Small intestine (tissue), 7 donors: ENCODE measurements around the gene PLK2. TPM values are rescaled to one million over a fixed set of nuclear protein-coding genes. Genes with fewer than 3 reads are reported as not detected.

ENCODE experiments used
- DNase-seq, 2 donors: peaks; one replicate each; pipeline versions ENCODE4 v3.0.0 to v3.0.0-alpha.2; 2013
- FAIRE-seq: peaks from 2 replicates; lab custom pipeline; 2012; peaks lifted over from hg19 to GRCh38; lab: Jason Lieb, UNC
- H3K27ac ChIP-seq, 3 donors: one replicate each; pipeline ENCODE4 v1.5.1; 2013; ENCODE audit warnings: low read length in 2 of 3, mild to moderate bottlenecking in 2 of 3, control low read depth in 1 of 3, inconsistent platforms in 1 of 3, low read depth in 1 of 3, moderate library complexity in 1 of 3
- H3K27me3 ChIP-seq, 3 donors: one replicate each; pipeline ENCODE4 v1.6.1; 2013; ENCODE audit warnings: low read length in 3 of 3, inconsistent platforms in 1 of 3; ENCODE audit not compliant: control insufficient read depth in 3 of 3, insufficient read depth in 3 of 3
- H3K36me3 ChIP-seq, 3 donors: one replicate each; pipeline ENCODE4 v1.6.1; 2013; ENCODE audit warnings: low read length in 3 of 3, inconsistent platforms in 1 of 3, low read depth in 1 of 3, mild to moderate bottlenecking in 1 of 3, moderate library complexity in 1 of 3; ENCODE audit not compliant: control insufficient read depth in 3 of 3, insufficient read depth in 2 of 3
- H3K4me1 ChIP-seq, 3 donors: one replicate each; pipeline ENCODE4 v1.6.1; 2013; ENCODE audit warnings: low read length in 2 of 3, inconsistent platforms in 1 of 3, low read depth in 1 of 3, mild to moderate bottlenecking in 1 of 3, moderate library complexity in 1 of 3; ENCODE audit not compliant: control insufficient read depth in 3 of 3, insufficient read depth in 2 of 3
- H3K4me3 ChIP-seq, 3 donors: one replicate each; pipeline ENCODE4 v1.5.1; 2013; ENCODE audit warnings: low read length in 3 of 3, control low read depth in 1 of 3, inconsistent platforms in 1 of 3, low read depth in 1 of 3, mild to moderate bottlenecking in 1 of 3, moderate library complexity in 1 of 3
- H3K9me3 ChIP-seq, 2 donors: one replicate each; pipeline ENCODE4 v1.6.1; 2013; ENCODE audit warnings: low read depth in 1 of 2, low read length in 1 of 2; ENCODE audit not compliant: control insufficient read depth in 2 of 2, insufficient read depth in 1 of 2
- WGBS, 3 donors: extraction: QIAGEN DNeasy Blood & Tissue Kit; methylation state at CpG; one replicate each; pipeline ENCODE4 v1.1.7; 2013; 5-methylcytosine and 5-hydroxymethylcytosine counted together
- polyA plus RNA-seq, 4 donors: library from polyadenylated mRNA; stranded (reverse) in 3 of 4; unstranded in 1 of 4; fragments of 200-250 nt in 3 of 4; fragments of 120-200 nt in 1 of 4; gene quantifications; one replicate each; pipeline versions ENCODE4 v1.2.1 to v1.2.3, GENCODE V29; 2013
- donor health status: healthy with polysubstance abuse.
- donor health status: control.
- donor health status: control.
- donor health status: Bipolar disorder and iron deficiency.
- donor health status: healthy.

The PLK2 gene
- polyA plus RNA-seq, 4 donors: 5.8 to 26.2 (median 9.7) TPM

- DNase-seq (no peak), FAIRE-seq (no peak)
- no peak overlapping the region for H3K4me3 ChIP-seq
- WGBS, 3 donors: 82 to 87% (median 86%) methylated on average over 5 of the region's 5 CpGs
- no peaks in the 10 kb centered on the region for H3K36me3 ChIP-seq
- no peak overlapping the region for H3K27ac ChIP-seq
- H3K27me3 ChIP-seq: no peaks in the 10 kb centered on the region
- no peaks in the 10 kb centered on the region for H3K4me1 ChIP-seq
- peaks cover 0 to 4% of the 10 kb centered on the region in 2 donors for H3K9me3 ChIP-seq
These were observed 20.7 kb downstream of the PLK2 start for GRCh38 chr5:58439094-58439644.

GRCh38 chr5:58437661-58438060 is 22.2 kb downstream of the PLK2 start:
- Histone ChIP-seq H3K4me3 (no peak overlapping the region), H3K9me3 (no peaks in the 10 kb centered on the region), H3K27me3 (no peaks in the 10 kb centered on the region), H3K4me1 (no peaks in the 10 kb centered on the region), H3K36me3 (no peaks in the 10 kb centered on the region), H3K27ac (no peak overlapping the region)
- WGBS, 3 donors: 92 to 95% (median 95%) methylated on average over 3 of the region's 3 CpGs
- FAIRE-seq (no peak), DNase-seq (no peak)

GRCh38 chr5:58431832-58432231 is 28.1 kb downstream of the PLK2 start:
- Histone ChIP-seq H3K27ac (no peak overlapping the region), H3K4me3 (no peak overlapping the region), H3K27me3 (no peaks in the 10 kb centered on the region), H3K9me3 (no peaks in the 10 kb centered on the region), H3K4me1 (no peaks in the 10 kb centered on the region), H3K36me3 (no peaks in the 10 kb centered on the region)
- WGBS, 3 donors: 59 to 74% (median 59%) methylated on average over 2 of the region's 2 CpGs
- no peak for DNase-seq
- FAIRE-seq: no peak

GRCh38 chr5:58412932-58413331 is 47.0 kb downstream of the PLK2 start:
- Histone ChIP-seq H3K9me3 (no peaks in the 10 kb centered on the region), H3K27ac (no peak overlapping the region), H3K4me1 (no peaks in the 10 kb centered on the region), H3K4me3 (no peak overlapping the region), H3K36me3 (no peaks in the 10 kb centered on the region), H3K27me3 (no peaks in the 10 kb centered on the region)
- 57 to 64% (median 61%) methylated on average over 1 of the region's 1 CpG for WGBS, 3 donors
- no peak for FAIRE-seq
- DNase-seq: no peak

- H3K27ac ChIP-seq: no peak overlapping the region
- no peaks in the 10 kb centered on the region for H3K36me3 ChIP-seq
- H3K4me1 ChIP-seq: no peaks in the 10 kb centered on the region
- no peaks in the 10 kb centered on the region for H3K27me3 ChIP-seq
- H3K4me3 ChIP-seq: no peak overlapping the region
- WGBS, 3 donors: 66 to 92% (median 76%) methylated on average over 2 of the region's 2 CpGs
- no peaks in the 10 kb centered on the region for H3K9me3 ChIP-seq
- FAIRE-seq (no peak), DNase-seq (no peak)
These were observed 47.8 kb downstream of the PLK2 start for GRCh38 chr5:58412081-58412480.

- no peaks in the 10 kb centered on the region for H3K9me3 ChIP-seq
- FAIRE-seq (no peak), DNase-seq (peak in 1 of 2 donors; percentile 1)
- WGBS, 3 donors: 47 to 60% (median 59%) methylated on average over 1 of the region's 1 CpG
- no peaks in the 10 kb centered on the region for H3K4me1 ChIP-seq
- no peak overlapping the region for H3K4me3 ChIP-seq
- no peaks in the 10 kb centered on the region for H3K36me3 ChIP-seq
- no peaks in the 10 kb centered on the region for H3K27me3 ChIP-seq
- H3K27ac ChIP-seq: no peak overlapping the region
These were observed 48.5 kb downstream of the PLK2 start for GRCh38 chr5:58411372-58411771.

GRCh38 chr5:58410441-58410840 is 49.4 kb downstream of the PLK2 start:
- Histone ChIP-seq H3K27me3 (no peaks in the 10 kb centered on the region), H3K9me3 (no peaks in the 10 kb centered on the region), H3K4me1 (no peaks in the 10 kb centered on the region), H3K4me3 (no peak overlapping the region), H3K27ac (no peak overlapping the region), H3K36me3 (no peaks in the 10 kb centered on the region)
- no peak for FAIRE-seq
- peak; percentile 1 to 37 for DNase-seq
- WGBS, 3 donors: 62 to 68% (median 63%) methylated on average over 2 of the region's 2 CpGs

GRCh38 chr5:58407042-58407719 is 52.7 kb downstream of the PLK2 start:
- 60 to 79% (median 66%) methylated on average over 1 of the region's 1 CpG for WGBS, 3 donors
- H3K27me3 ChIP-seq: no peaks in the 10 kb centered on the region
- DNase-seq (no peak), FAIRE-seq (no peak)
- H3K4me1 ChIP-seq: no peaks in the 10 kb centered on the region
- H3K9me3 ChIP-seq: no peaks in the 10 kb centered on the region
- no peak overlapping the region for H3K27ac ChIP-seq
- H3K36me3 ChIP-seq: no peaks in the 10 kb centered on the region
- H3K4me3 ChIP-seq: no peak overlapping the region

GRCh38 chr5:58406394-58406793 is 53.5 kb downstream of the PLK2 start:
- WGBS, 3 donors: 78 to 89% (median 84%) methylated on average over 2 of the region's 2 CpGs
- no peak for DNase-seq
- H3K27me3 ChIP-seq: no peaks in the 10 kb centered on the region
- no peaks in the 10 kb centered on the region for H3K9me3 ChIP-seq
- H3K4me3 ChIP-seq: no peak overlapping the region
- H3K27ac ChIP-seq: no peak overlapping the region
- no peaks in the 10 kb centered on the region for H3K4me1 ChIP-seq
- FAIRE-seq: no peak
- no peaks in the 10 kb centered on the region for H3K36me3 ChIP-seq
